Liver (tissue), 9 donors: ENCODE data around the gene GALNT9. TPM values are rescaled to one million over a fixed set of nuclear protein-coding genes. Genes with fewer than 3 reads are reported as not detected.

Experiments
- DNase-seq: peaks from one replicate; pipeline ENCODE4 v3.0.0-alpha.2; 2017; ENCODE audit warnings: low spot score
- H3K27ac ChIP-seq, 2 donors: one replicate each; pipeline ENCODE4 v1.7.0; 2013; ENCODE audit warnings: inconsistent platforms in 2 of 2, low read length in 2 of 2, control low read depth in 1 of 2, low read depth in 1 of 2, mild to moderate bottlenecking in 1 of 2
- H3K27me3 ChIP-seq, 4 donors: one replicate each; pipeline versions ENCODE4 v1.6.1 to v1.7.0; 2013; ENCODE audit warnings: low read length in 3 of 4, inconsistent platforms in 1 of 4, mild to moderate bottlenecking in 1 of 4, moderate library complexity in 1 of 4; ENCODE audit not compliant: control insufficient read depth in 4 of 4, insufficient read depth in 4 of 4
- H3K36me3 ChIP-seq, 4 donors: one replicate each; pipeline versions ENCODE4 v1.6.1 to v1.7.0; 2013; ENCODE audit warnings: low read length in 3 of 4, mild to moderate bottlenecking in 3 of 4, low read depth in 1 of 4, moderate library complexity in 1 of 4; ENCODE audit not compliant: control insufficient read depth in 4 of 4, insufficient read depth in 3 of 4
- H3K4me1 ChIP-seq, 4 donors: one replicate each; pipeline versions ENCODE4 v1.6.1 to v1.7.0; 2013; ENCODE audit warnings: low read length in 3 of 4, mild to moderate bottlenecking in 3 of 4, moderate library complexity in 1 of 4; ENCODE audit not compliant: control insufficient read depth in 4 of 4, insufficient read depth in 4 of 4
- H3K4me3 ChIP-seq, 3 donors: one replicate each; pipeline versions ENCODE4 v1.6.1 to v1.7.0; 2013; ENCODE audit warnings: low read length in 3 of 3, control low read depth in 1 of 3, low read depth in 1 of 3, mild to moderate bottlenecking in 1 of 3
- H3K9ac ChIP-seq, 2 donors: one replicate each; pipeline ENCODE4 v1.7.0; 2013; ENCODE audit warnings: low read length in 2 of 2, mild to moderate bottlenecking in 2 of 2, moderate library complexity in 2 of 2, control low read depth in 1 of 2, low read depth in 1 of 2
- H3K9me3 ChIP-seq, 4 donors: one replicate each; pipeline versions ENCODE4 v1.6.1 to v1.7.0; 2013; ENCODE audit warnings: low read length in 3 of 4; ENCODE audit not compliant: control insufficient read depth in 4 of 4
- CTCF ChIP-seq: fragments of 150-350 bp; IDR thresholded peaks from 2 replicates; pipeline ENCODE4 v1.5.1; 2017; ENCODE audit warnings: improper control_type of control experiment, low read depth, low read length; ENCODE audit not compliant: missing input control
- EGR1 ChIP-seq, 2 donors: IDR thresholded peaks; 2 replicates each; pipeline ENCODE4 v1.6.1; 2016 to 2018; ENCODE audit warnings: antibody characterized with exemption in 2 of 2, low read depth in 2 of 2
- FOXA2 ChIP-seq: IDR thresholded peaks from 2 replicates; pipeline ENCODE4 v1.6.1; 2016; ENCODE audit warnings: antibody characterized with exemption
- HNF4A ChIP-seq, 2 donors: conservative IDR thresholded peaks; 2 replicates each; pipeline ENCODE4 v1.6.1; 2016; ENCODE audit warnings: antibody characterized with exemption in 2 of 2, mild to moderate bottlenecking in 2 of 2
- JUND ChIP-seq, 2 donors: IDR thresholded peaks; 2 replicates each; pipeline ENCODE4 v1.6.1; 2016; ENCODE audit warnings: antibody characterized with exemption in 2 of 2
- NR2F2 ChIP-seq: IDR thresholded peaks from 2 replicates; pipeline ENCODE4 v1.6.1; 2016; ENCODE audit warnings: antibody characterized with exemption
- RXRA ChIP-seq, 2 donors: IDR thresholded peaks; 2 replicates each; pipeline ENCODE4 v1.6.1; 2017 to 2018; ENCODE audit warnings: antibody characterized with exemption in 2 of 2, mild to moderate bottlenecking in 1 of 2
- SP1 ChIP-seq: IDR thresholded peaks from 2 replicates; pipeline ENCODE4 v1.6.1; 2018; ENCODE audit warnings: antibody characterized with exemption, mild to moderate bottlenecking
- TAF1 ChIP-seq: conservative IDR thresholded peaks from 2 replicates; pipeline ENCODE4 v1.6.1; 2016; ENCODE audit warnings: antibody characterized with exemption, mild to moderate bottlenecking
- YY1 ChIP-seq: IDR thresholded peaks from 2 replicates; pipeline ENCODE4 v1.6.1; 2016; ENCODE audit warnings: antibody characterized with exemption, mild to moderate bottlenecking
- WGBS: extraction: QIAGEN DNeasy Blood & Tissue Kit; methylation state at CpG from one replicate; pipeline ENCODE4 v1.1.7; 2013; 5-methylcytosine and 5-hydroxymethylcytosine counted together
- polyA plus RNA-seq, 2 donors: library from polyadenylated mRNA; stranded (reverse) in 1 of 2; unstranded in 1 of 2; fragments of 200-250 nt in 1 of 2; fragments of >200 nt in 1 of 2; fragmentation: Nextera tagmentation in 1 of 2; extraction: Ambion mirVana in 1 of 2; gene quantifications; one replicate each; pipeline versions ENCODE4 v1.2.1 to v1.2.3, GENCODE V29; 2013 to 2015
- total RNA-seq, 2 donors: library from RNA; depleted of rRNA; stranded (reverse); fragments of >200 nt; gene quantifications; one replicate each; pipeline ENCODE4 v1.2.3, GENCODE V29; 2014
- TF ChIP-seq, protein P1 (sequence below): IDR thresholded peaks from 2 replicates; pipeline ENCODE4 v1.6.1; 2016; ENCODE audit warnings: antibody characterized with exemption, mild to moderate bottlenecking
- TF ChIP-seq, protein P2 (sequence below): IDR thresholded peaks from 2 replicates; pipeline ENCODE4 v1.6.1; 2016; ENCODE audit warnings: antibody characterized with exemption
- donor health status: healthy.
- donor health status: healthy.
- donor health status: healthy.
- donor health status: healthy.
- donor health status: healthy.

GALNT9 gene
- total and polyA plus RNA-seq, 4 donors = 0.05 to 0.25 (median 0.09) TPM; not detected in 1

DNA sequence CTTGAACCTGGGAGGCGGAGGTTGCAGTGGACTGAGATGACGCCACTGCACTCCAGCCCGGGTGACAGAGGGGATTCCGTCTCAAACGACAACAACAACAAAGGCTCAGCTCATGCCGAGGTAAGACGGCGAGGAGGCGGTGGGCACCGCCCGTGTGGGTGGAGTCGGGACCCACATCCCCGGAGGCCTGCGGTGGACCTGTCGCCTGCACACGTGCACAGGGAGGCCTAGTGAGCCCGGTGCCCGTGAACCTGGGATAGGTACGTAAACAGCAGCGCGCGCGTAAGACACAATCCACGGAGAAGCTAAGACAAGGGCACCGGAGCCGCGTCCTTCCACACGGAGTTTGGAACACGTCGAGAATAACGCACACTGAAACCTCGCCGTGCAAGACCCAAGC is 78.7 kb downstream of the GALNT9 start (continued):
- TF ChIP-seq, protein P1, sequence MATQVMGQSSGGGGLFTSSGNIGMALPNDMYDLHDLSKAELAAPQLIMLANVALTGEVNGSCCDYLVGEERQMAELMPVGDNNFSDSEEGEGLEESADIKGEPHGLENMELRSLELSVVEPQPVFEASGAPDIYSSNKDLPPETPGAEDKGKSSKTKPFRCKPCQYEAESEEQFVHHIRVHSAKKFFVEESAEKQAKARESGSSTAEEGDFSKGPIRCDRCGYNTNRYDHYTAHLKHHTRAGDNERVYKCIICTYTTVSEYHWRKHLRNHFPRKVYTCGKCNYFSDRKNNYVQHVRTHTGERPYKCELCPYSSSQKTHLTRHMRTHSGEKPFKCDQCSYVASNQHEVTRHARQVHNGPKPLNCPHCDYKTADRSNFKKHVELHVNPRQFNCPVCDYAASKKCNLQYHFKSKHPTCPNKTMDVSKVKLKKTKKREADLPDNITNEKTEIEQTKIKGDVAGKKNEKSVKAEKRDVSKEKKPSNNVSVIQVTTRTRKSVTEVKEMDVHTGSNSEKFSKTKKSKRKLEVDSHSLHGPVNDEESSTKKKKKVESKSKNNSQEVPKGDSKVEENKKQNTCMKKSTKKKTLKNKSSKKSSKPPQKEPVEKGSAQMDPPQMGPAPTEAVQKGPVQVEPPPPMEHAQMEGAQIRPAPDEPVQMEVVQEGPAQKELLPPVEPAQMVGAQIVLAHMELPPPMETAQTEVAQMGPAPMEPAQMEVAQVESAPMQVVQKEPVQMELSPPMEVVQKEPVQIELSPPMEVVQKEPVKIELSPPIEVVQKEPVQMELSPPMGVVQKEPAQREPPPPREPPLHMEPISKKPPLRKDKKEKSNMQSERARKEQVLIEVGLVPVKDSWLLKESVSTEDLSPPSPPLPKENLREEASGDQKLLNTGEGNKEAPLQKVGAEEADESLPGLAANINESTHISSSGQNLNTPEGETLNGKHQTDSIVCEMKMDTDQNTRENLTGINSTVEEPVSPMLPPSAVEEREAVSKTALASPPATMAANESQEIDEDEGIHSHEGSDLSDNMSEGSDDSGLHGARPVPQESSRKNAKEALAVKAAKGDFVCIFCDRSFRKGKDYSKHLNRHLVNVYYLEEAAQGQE = no peak
- no peak for TF ChIP-seq CTCF
- no peak for TF ChIP-seq JUND (IDR thresholded peaks at IDR 0.05)
- no peak for TF ChIP-seq HNF4A (conservative IDR thresholded peaks at IDR 0.05)

- Histone ChIP-seq H3K36me3 (no peaks in the 10 kb centered on the region), H3K4me1 (no peaks in the 10 kb centered on the region), H3K4me3 (no peak overlapping the region), H3K27me3 (no peaks in the 10 kb centered on the region), H3K9me3 (no peaks in the 10 kb centered on the region), H3K9ac (no peak overlapping the region), H3K27ac (no peak overlapping the region)
- no peak for TF ChIP-seq YY1
- TF ChIP-seq SP1 = no peak
- TF ChIP-seq EGR1 (IDR thresholded peaks at IDR 0.05; ENCODE audit: low read depth in 2 of 2) = no peak
- TF ChIP-seq, protein P1 = no peak
- 87% methylated on average over 39 of the region's 39 CpGs for WGBS
- no peak for DNase-seq
These were observed 79.5 kb downstream of the GALNT9 start for GRCh38 chr12:132249689-132250478.

- Histone ChIP-seq H3K27me3 (no peaks in the 10 kb centered on the region), H3K9me3 (no peaks in the 10 kb centered on the region), H3K4me3 (no peak overlapping the region), H3K4me1 (no peaks in the 10 kb centered on the region), H3K36me3 (no peaks in the 10 kb centered on the region), H3K27ac (no peak overlapping the region), H3K9ac (no peak overlapping the region)
- DNase-seq = no peak
- TF ChIP-seq NR2F2 (no peak), RXRA (IDR thresholded peaks at IDR 0.05) (no peak), FOXA2 (no peak), TAF1 (no peak)
- TF ChIP-seq, protein P2, sequence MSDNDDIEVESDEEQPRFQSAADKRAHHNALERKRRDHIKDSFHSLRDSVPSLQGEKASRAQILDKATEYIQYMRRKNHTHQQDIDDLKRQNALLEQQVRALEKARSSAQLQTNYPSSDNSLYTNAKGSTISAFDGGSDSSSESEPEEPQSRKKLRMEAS = no peak
- WGBS = 77% methylated on average over 16 of the region's 16 CpGs
These were observed 80.8 kb downstream of the GALNT9 start for GRCh38 chr12:132248453-132249167.
